GM12891 (cell line): ENCODE results near the gene SACS.
A peak's percentile ranks its signal among the peaks of the same experiment; 100 is the strongest.

Experiments used
- DNase-seq: peaks from one replicate; pipeline ENCODE4 v3.0.0; 2011; ENCODE audit warnings: low spot score; ENCODE audit not compliant: insufficient read length
- FAIRE-seq: peaks from 2 replicates; lab custom pipeline; 2011; peaks lifted over from hg19 to GRCh38; lab: Jason Lieb, UNC
- PAX5 ChIP-seq: IDR thresholded peaks from 2 replicates; pipeline ENCODE4 v1.6.1; 2011; ENCODE audit warnings: low read length, moderate library complexity, mild to moderate bottlenecking; ENCODE audit not compliant: insufficient read depth, severe bottlenecking
- POLR2A ChIP-seq: IDR thresholded peaks from 2 replicates; pipeline ENCODE4 v1.6.1; 2011; ENCODE audit warnings: low read depth, low read length, control low read depth
- POLR2AphosphoS5 ChIP-seq: IDR thresholded peaks from 2 replicates; pipeline ENCODE4 v1.6.1; 2011; ENCODE audit warnings: low read depth, low read length, control low read depth
- POU2F2 ChIP-seq: IDR thresholded peaks from 2 replicates; pipeline ENCODE4 v1.6.1; 2011; ENCODE audit warnings: low read depth, mild to moderate bottlenecking, control low read depth, low read length, moderate library complexity
- SPI1 ChIP-seq: IDR thresholded peaks from 2 replicates; pipeline ENCODE4 v1.6.1; 2011; ENCODE audit warnings: low read depth, low read length, control low read depth
- TAF1 ChIP-seq: IDR thresholded peaks from 2 replicates; pipeline ENCODE4 v1.6.1; 2011; ENCODE audit warnings: low read depth, low read length, control low read depth

Gene SACS

DNA sequence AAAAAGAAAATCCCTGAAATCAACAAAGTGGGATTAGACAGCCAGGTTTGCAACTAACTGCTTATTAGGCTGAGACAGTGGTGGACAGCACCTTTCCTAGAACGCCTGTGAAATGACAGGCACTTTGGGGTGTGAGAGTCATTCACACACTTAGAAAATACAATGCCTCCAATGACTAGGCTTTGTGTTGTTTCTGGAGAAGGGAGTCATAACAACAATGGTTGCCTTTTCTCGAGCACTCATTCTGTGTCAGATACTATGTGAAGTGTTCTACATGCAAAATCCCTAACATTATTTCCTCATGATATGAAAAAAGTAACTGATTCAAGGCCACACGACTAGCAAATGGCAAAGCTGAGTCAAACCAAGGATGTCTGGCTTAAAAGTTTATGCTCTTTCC lies 41.2 kb downstream of the SACS start:
- FAIRE-seq (no peak), DNase-seq (no peak)
- TF ChIP-seq POLR2A (no peak), PAX5 (no peak), POLR2AphosphoS5 (no peak), SPI1 (no peak), POU2F2 (no peak), TAF1 (no peak)

- no peak for DNase-seq
- no peak for FAIRE-seq
- TF ChIP-seq POLR2A (no peak), SPI1 (no peak), POU2F2 (no peak), TAF1 (no peak), PAX5 (no peak), POLR2AphosphoS5 (no peak)
These were observed 41.8 kb downstream of the SACS start for GRCh38 chr13:23391752-23392151.

GRCh38 chr13:23386533-23386932 lies 47.0 kb downstream of the SACS start:
- DNase-seq, result no peak
- TF ChIP-seq TAF1 (no peak), PAX5 (no peak), POU2F2 (no peak), SPI1 (peak; percentile 43; the same call in 1 of the 2 replicates), POLR2A (no peak)
- peak; percentile 77 for FAIRE-seq

GRCh38 chr13:23385931-23386330 lies 47.6 kb downstream of the SACS start:
- DNase-seq, result no peak
- TF ChIP-seq POLR2AphosphoS5 (no peak), TAF1 (no peak)
- no peak for FAIRE-seq

- no peak for DNase-seq
- FAIRE-seq, result peak; percentile 78
- TF ChIP-seq POLR2AphosphoS5 (no peak), POU2F2 (no peak; the same call in 1 of the 2 replicates), TAF1 (peak; percentile 16; the same call in 1 of the 2 replicates), SPI1 (peak; percentile 38), POLR2A (no peak), PAX5 (peak; percentile 22)
These were observed 49.4 kb downstream of the SACS start for GRCh38 chr13:23384111-23384510.

GRCh38 chr13:23383151-23383550 lies 50.4 kb downstream of the SACS start:
- TF ChIP-seq POLR2AphosphoS5, result no peak
- no peak for TF ChIP-seq PAX5
- TF ChIP-seq POLR2A, result no peak
- no peak for TF ChIP-seq TAF1
- TF ChIP-seq POU2F2, result no peak
- no peak for TF ChIP-seq SPI1
- DNase-seq (no peak), FAIRE-seq (no peak)

- FAIRE-seq (no peak), DNase-seq (no peak)
- TF ChIP-seq PAX5, result no peak
- TF ChIP-seq POU2F2, result no peak
- no peak for TF ChIP-seq POLR2A
- TF ChIP-seq TAF1, result no peak
- no peak for TF ChIP-seq SPI1
- no peak for TF ChIP-seq POLR2AphosphoS5
These were observed 51.6 kb downstream of the SACS start for GRCh38 chr13:23381866-23382265.

DNA sequence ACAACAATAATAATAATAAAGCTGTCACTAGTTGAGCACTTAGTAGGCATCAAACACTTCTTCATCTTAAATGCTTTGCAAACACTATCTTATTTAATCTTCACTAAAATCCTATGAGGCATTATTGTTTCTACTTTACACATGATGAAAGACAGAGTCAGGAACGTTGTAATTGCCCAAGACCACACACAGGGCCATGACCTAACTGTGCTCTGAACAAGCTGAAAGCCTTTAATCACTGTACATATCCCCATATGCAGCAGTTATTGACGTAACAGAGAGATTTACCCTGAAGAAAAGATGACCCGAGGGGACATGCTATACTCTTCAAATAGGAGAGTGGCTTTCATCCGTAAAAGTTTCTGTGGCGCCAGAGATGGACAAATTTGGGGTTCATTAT lies 53.0 kb downstream of the SACS start:
- FAIRE-seq (no peak), DNase-seq (no peak)
- TF ChIP-seq PAX5, result no peak
- TF ChIP-seq POLR2A, result no peak
- no peak for TF ChIP-seq TAF1
- no peak for TF ChIP-seq SPI1
- TF ChIP-seq POU2F2, result no peak
- TF ChIP-seq POLR2AphosphoS5, result no peak

GRCh38 chr13:23377983-23378632 lies 55.4 kb downstream of the SACS start:
- peak; percentile 33 for DNase-seq
- TF ChIP-seq POLR2A (no peak), POLR2AphosphoS5 (no peak), PAX5 (peak; percentile 1), SPI1 (peak; percentile 98), TAF1 (no peak), POU2F2 (peak; percentile 48)
- FAIRE-seq, result no peak

DNA sequence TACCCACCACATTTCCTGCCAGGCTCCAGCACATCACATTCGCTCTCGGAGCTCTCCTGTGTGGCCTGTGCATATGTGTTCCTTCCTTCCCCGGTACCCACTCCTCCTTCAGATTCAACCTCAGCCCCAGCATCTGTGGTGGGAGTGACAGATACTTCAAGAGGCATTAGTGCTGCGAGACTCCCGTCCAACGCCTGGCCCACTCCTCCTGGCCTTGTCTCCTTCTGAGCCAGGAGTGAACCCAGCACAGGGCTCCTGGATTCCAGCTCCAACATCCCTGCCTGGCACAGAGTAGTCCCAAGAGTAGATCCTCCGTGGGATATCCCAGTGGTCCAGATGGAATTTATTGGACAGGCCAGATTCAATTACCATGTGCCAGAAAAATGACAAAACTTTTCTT lies 55.9 kb downstream of the SACS start:
- FAIRE-seq, result peak; percentile 69
- TF ChIP-seq POLR2AphosphoS5 (no peak), POLR2A (no peak)
- DNase-seq, result no peak
